Keratinocyte (primary cell): ENCODE data around the gene WASF1.

ENCODE experiments used
- EZH2 ChIP-seq: IDR thresholded peaks from one replicate; pipeline ENCODE4 v1.6.1; 2012; ENCODE audit warnings: inconsistent platforms, mild to moderate bottlenecking, low read length, moderate library complexity
- TF ChIP-seq, protein P1 (sequence below), 3 experiments: IDR thresholded peaks in 1 of 3; conservative IDR thresholded peaks in 1 of 3; optimal IDR thresholded peaks in 1 of 3; 2 replicates in 2 of 3; 3 replicates in 1 of 3; pipeline versions ENCODE3 to v1.5.1; 2011; ENCODE audit warnings: low read length in 3 of 3, mild to moderate bottlenecking in 3 of 3, moderate library complexity in 2 of 3, control low read depth in 1 of 3, inconsistent platforms in 1 of 3; ENCODE audit not compliant: insufficient read depth in 2 of 3; ENCODE audit errors: extremely low read depth in 1 of 3

DNA sequence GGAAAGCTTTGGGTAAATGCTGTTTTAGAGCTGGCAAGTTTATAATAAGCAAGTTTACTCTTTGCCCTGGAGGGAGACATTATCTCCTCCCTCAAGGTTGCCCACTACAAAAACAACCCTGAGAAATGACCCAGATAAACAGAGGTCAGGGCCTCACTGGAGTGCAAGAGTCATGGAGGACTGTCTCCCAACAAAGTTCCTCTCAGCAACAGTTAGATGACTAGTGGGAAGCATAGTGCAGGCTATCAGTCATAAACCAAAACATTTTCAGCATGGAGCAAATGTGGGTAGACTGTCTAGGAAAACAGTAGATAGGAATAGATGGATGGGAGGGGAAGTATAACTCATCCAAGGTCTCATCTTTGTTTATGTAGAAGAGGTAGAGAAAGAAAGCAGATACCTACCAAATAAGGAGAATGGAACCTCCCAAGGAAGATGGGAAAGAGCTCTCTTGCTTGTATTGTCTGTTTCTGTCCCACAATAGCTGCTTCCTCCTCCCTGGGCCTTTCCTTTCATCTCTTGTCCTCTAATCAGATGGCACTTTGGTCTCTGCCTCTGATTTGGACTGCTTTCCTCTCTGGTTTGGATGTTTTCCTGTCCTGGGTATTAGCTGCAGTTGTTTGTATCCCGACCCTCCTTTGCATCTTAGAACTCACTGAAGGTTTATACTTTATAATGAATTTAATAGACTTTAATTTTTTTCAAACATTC lies 95.4 kb downstream of the WASF1 start:
- TF ChIP-seq, protein P1, sequence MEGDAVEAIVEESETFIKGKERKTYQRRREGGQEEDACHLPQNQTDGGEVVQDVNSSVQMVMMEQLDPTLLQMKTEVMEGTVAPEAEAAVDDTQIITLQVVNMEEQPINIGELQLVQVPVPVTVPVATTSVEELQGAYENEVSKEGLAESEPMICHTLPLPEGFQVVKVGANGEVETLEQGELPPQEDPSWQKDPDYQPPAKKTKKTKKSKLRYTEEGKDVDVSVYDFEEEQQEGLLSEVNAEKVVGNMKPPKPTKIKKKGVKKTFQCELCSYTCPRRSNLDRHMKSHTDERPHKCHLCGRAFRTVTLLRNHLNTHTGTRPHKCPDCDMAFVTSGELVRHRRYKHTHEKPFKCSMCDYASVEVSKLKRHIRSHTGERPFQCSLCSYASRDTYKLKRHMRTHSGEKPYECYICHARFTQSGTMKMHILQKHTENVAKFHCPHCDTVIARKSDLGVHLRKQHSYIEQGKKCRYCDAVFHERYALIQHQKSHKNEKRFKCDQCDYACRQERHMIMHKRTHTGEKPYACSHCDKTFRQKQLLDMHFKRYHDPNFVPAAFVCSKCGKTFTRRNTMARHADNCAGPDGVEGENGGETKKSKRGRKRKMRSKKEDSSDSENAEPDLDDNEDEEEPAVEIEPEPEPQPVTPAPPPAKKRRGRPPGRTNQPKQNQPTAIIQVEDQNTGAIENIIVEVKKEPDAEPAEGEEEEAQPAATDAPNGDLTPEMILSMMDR (optimal IDR thresholded peaks at IDR 0.05 in 1 of 3, IDR thresholded peaks at IDR 0.05 in 1 of 3, conservative IDR thresholded peaks at IDR 0.05 in 1 of 3; ENCODE audit: extremely low read depth in 1 of 3, insufficient read depth in 2 of 3, low read length in 3 of 3) = no peak
- TF ChIP-seq EZH2 = no peak
